Measurements from ENCODE around the gene UBE2K.
"Not testable (repeated sequence)": the region's sequence is repeated elsewhere in the genome, so short reads cannot be mapped to it uniquely, and the experiment has no call there.

DNA sequence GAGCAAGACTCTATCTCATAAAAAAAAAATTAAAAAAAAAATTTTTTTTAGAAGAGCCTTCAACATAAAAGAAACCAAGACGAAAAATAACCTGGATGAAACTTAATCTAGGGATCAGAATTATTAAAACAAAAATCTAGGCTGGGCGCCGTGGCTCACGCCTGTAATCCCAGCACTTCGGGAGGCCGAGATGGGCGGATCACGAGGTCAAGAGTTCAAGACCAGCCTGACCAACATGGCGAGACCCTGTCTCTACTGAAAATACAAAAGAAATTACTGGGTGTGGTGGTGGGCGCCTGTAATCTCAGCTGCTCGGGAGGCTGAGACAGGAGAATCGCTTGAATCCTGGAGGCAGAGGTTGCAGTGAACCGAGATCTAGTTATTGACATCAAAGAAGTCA lies 95.0 kb downstream of the UBE2K start:
- TF ChIP-seq, protein P1, sequence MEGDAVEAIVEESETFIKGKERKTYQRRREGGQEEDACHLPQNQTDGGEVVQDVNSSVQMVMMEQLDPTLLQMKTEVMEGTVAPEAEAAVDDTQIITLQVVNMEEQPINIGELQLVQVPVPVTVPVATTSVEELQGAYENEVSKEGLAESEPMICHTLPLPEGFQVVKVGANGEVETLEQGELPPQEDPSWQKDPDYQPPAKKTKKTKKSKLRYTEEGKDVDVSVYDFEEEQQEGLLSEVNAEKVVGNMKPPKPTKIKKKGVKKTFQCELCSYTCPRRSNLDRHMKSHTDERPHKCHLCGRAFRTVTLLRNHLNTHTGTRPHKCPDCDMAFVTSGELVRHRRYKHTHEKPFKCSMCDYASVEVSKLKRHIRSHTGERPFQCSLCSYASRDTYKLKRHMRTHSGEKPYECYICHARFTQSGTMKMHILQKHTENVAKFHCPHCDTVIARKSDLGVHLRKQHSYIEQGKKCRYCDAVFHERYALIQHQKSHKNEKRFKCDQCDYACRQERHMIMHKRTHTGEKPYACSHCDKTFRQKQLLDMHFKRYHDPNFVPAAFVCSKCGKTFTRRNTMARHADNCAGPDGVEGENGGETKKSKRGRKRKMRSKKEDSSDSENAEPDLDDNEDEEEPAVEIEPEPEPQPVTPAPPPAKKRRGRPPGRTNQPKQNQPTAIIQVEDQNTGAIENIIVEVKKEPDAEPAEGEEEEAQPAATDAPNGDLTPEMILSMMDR (IDR thresholded peaks at IDR 0.05): not testable (repeated sequence)
- not testable (repeated sequence) for TF ChIP-seq POLR2A (IDR thresholded peaks at IDR 0.05)

All from body of pancreas (tissue), 4 donors.